Testis (tissue), 2 donors: ENCODE measurements around the gene CHKA.

ENCODE experiments used
- CTCF ChIP-seq, 3 experiments: fragments of 450-650 bp in 2 of 3; fragments of 200-600 bp in 1 of 3; sonication (generic) in 1 of 3; IDR thresholded peaks; one replicate each; pipeline ENCODE4 v1.5.1; 2016 to 2019; ENCODE audit warnings: antibody characterized with exemption in 3 of 3, mild to moderate bottlenecking in 2 of 3, moderate library complexity in 1 of 3
- POLR2A ChIP-seq: fragments of 450-650 bp; IDR thresholded peaks from one replicate; pipeline ENCODE4 v1.6.1; 2017; ENCODE audit warnings: antibody characterized with exemption, mild to moderate bottlenecking, moderate library complexity

GRCh38 chr11:68036141-68036716, 85.0 kb downstream of the CHKA start:
- TF ChIP-seq CTCF (IDR thresholded peaks at IDR 0.05) (no peak), POLR2A (no peak)
